Ishikawa (cell line): ENCODE results near the gene ARHGAP12.

ENCODE experiments used
- EGR1 ChIP-seq: IDR thresholded peaks from 2 replicates; pipeline ENCODE4 v1.6.1; 2012
- YY1 ChIP-seq: IDR thresholded peaks from 2 replicates; pipeline ENCODE4 v1.6.1; 2012; ENCODE audit warnings: low read depth
- TF ChIP-seq, protein P1 (sequence below): IDR thresholded peaks from 2 replicates; pipeline ENCODE4 v1.6.1; 2012

GRCh38 chr10:31936933-31937332, 8.3 kb upstream of the ARHGAP12 start:
- no peak for TF ChIP-seq YY1
- TF ChIP-seq, protein P1, sequence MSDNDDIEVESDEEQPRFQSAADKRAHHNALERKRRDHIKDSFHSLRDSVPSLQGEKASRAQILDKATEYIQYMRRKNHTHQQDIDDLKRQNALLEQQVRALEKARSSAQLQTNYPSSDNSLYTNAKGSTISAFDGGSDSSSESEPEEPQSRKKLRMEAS = no peak
- no peak for TF ChIP-seq EGR1
